Parathyroid adenoma (tissue), 2 donors: ENCODE results near the gene RBMS3.
A peak's percentile ranks its signal among the peaks of the same experiment; 100 is the strongest.
"Not testable (repeated sequence)": the region's sequence is repeated elsewhere in the genome, so short reads cannot be mapped to it uniquely, and the experiment has no call there.

ENCODE experiments used
- H2AFZ ChIP-seq: fragments of 300-600 bp; sonication (generic); one replicate; pipeline ENCODE4 v1.7.0; 2017; ENCODE audit warnings: antibody characterized with exemption, mild to moderate bottlenecking
- H3K27ac ChIP-seq: fragments of 300-600 bp; sonication (generic); one replicate; pipeline ENCODE4 v1.7.0; 2017
- H3K27me3 ChIP-seq: fragments of 300-600 bp; sonication (generic); one replicate; pipeline ENCODE4 v1.7.0; 2017; ENCODE audit warnings: low read length; ENCODE audit not compliant: control insufficient read depth, insufficient read depth
- H3K36me3 ChIP-seq: fragments of 300-600 bp; sonication (generic); one replicate; pipeline ENCODE4 v1.7.0; 2017; ENCODE audit warnings: low read length; ENCODE audit not compliant: control insufficient read depth, insufficient read depth
- H3K4me1 ChIP-seq: fragments of 300-600 bp; sonication (generic); one replicate; pipeline ENCODE4 v1.7.0; 2017; ENCODE audit warnings: control low read depth
- H3K4me2 ChIP-seq: fragments of 300-600 bp; sonication (generic); one replicate; pipeline ENCODE4 v1.7.0; 2017; ENCODE audit warnings: low read length
- H3K4me3 ChIP-seq: fragments of 300-600 bp; sonication (generic); one replicate; pipeline ENCODE4 v1.7.0; 2017; ENCODE audit warnings: low read depth, low read length
- H3K79me2 ChIP-seq: fragments of 300-600 bp; sonication (generic); one replicate; pipeline ENCODE4 v1.7.0; 2017; ENCODE audit warnings: control low read depth
- H3K9ac ChIP-seq: fragments of 300-600 bp; sonication (generic); one replicate; pipeline ENCODE4 v1.7.0; 2017; ENCODE audit warnings: mild to moderate bottlenecking
- H3K9me3 ChIP-seq: fragments of 300-600 bp; sonication (generic); one replicate; pipeline ENCODE4 v1.7.0; 2017; ENCODE audit warnings: low read length; ENCODE audit not compliant: control insufficient read depth
- CTCF ChIP-seq: fragments of 300-600 bp; sonication (generic); IDR thresholded peaks from one replicate; pipeline ENCODE4 v1.7.0; 2017; ENCODE audit warnings: antibody characterized with exemption, mild to moderate bottlenecking
- donor health status: primary hyperparathyroidism.

RBMS3 gene

GRCh38 chr3:29280404-29281093 is at the start of gene RBMS3:
Gene RBMS3, plus strand, starts transcription at chr3:29281071.
- Histone ChIP-seq H3K9me3 (no peaks in the 10 kb centered on the region), H3K27me3 (no peaks in the 10 kb centered on the region), H3K4me2 (peak within 1 kb of the TSS; percentile 84), H3K79me2 (no peaks in the 10 kb centered on the region), H3K4me3 (peak within 1 kb of the TSS; percentile 72), H3K36me3 (peaks cover 2% of the 10 kb centered on the region), H3K9ac (no peak within 1 kb of the TSS), H2AFZ (peak within 1 kb of the TSS; percentile 76), H3K4me1 (peaks cover 6% of the 10 kb centered on the region), H3K27ac (peak within 1 kb of the TSS; percentile 75)
- TF ChIP-seq CTCF, result peak; percentile 46

- H3K4me2 ChIP-seq, H3K36me3 ChIP-seq, H3K4me3 ChIP-seq, H3K9me3 ChIP-seq, H3K4me1 ChIP-seq, H3K9ac ChIP-seq, H3K27ac ChIP-seq, H3K27me3 ChIP-seq, H2AFZ ChIP-seq, H3K79me2 ChIP-seq: not testable (repeated sequence)
Observed at GRCh38 chr3:29233126-29233525, 47.7 kb upstream of the RBMS3 start.

GRCh38 chr3:29236146-29236840 is 44.6 kb upstream of the RBMS3 start:
- H3K36me3 ChIP-seq, result no peaks in the 10 kb centered on the region
- H3K9ac ChIP-seq, result no peak overlapping the region
- H3K9me3 ChIP-seq, result no peaks in the 10 kb centered on the region
- no peak overlapping the region for H3K4me3 ChIP-seq
- no peak overlapping the region for H2AFZ ChIP-seq
- no peaks in the 10 kb centered on the region for H3K4me1 ChIP-seq
- H3K27ac ChIP-seq, result no peak overlapping the region
- no peaks in the 10 kb centered on the region for H3K79me2 ChIP-seq
- TF ChIP-seq CTCF, result no peak
- H3K27me3 ChIP-seq, result no peaks in the 10 kb centered on the region
- H3K4me2 ChIP-seq, result no peak overlapping the region

- Histone ChIP-seq H3K27ac (no peak overlapping the region), H3K4me2 (no peak overlapping the region), H3K36me3 (no peaks in the 10 kb centered on the region), H3K4me1 (no peaks in the 10 kb centered on the region), H3K9me3 (no peaks in the 10 kb centered on the region), H3K79me2 (no peaks in the 10 kb centered on the region), H3K27me3 (no peaks in the 10 kb centered on the region), H3K9ac (no peak overlapping the region), H3K4me3 (no peak overlapping the region), H2AFZ (no peak overlapping the region)
- TF ChIP-seq CTCF, result no peak
Observed at GRCh38 chr3:29239376-29239775, 41.5 kb upstream of the RBMS3 start.

GRCh38 chr3:29240248-29240647 is 40.6 kb upstream of the RBMS3 start:
- Histone ChIP-seq H3K4me2 (no peak overlapping the region), H3K4me1 (no peaks in the 10 kb centered on the region), H3K27me3 (no peaks in the 10 kb centered on the region), H3K79me2 (no peaks in the 10 kb centered on the region), H3K9ac (no peak overlapping the region), H3K9me3 (no peaks in the 10 kb centered on the region), H2AFZ (no peak overlapping the region), H3K27ac (no peak overlapping the region), H3K36me3 (no peaks in the 10 kb centered on the region), H3K4me3 (no peak overlapping the region)
- TF ChIP-seq CTCF, result no peak
